Measurements from ENCODE around the gene ALG9.

The ALG9 gene

GRCh38 chr11:111836721-111837120 is 34.7 kb downstream of the ALG9 start:
- Histone ChIP-seq H3K4me1 (ENCODE audit: control insufficient read depth, insufficient read depth, low read length) (no peaks in the 10 kb centered on the region), H3K36me3 (ENCODE audit: control insufficient read depth in 2 of 2, insufficient read depth in 1 of 2, low read length in 2 of 2) (peaks cover 0 to 36% of the 10 kb centered on the region in 2 experiments; a peak in 2 of 3 replicates), H3K4me3 (ENCODE audit: low read depth, low read length) (no peak overlapping the region), H3K27ac (ENCODE audit: extremely low read depth, low read depth, low read length) (no peak overlapping the region), H3K9me3 (ENCODE audit: control insufficient read depth, insufficient read depth, low read depth, low read length) (no peaks in the 10 kb centered on the region)
- ChIA-PET CTCF (no interaction called here), POLR2A (no interaction called here)
- TF ChIP-seq ZNF423 (tag by site-specific recombination; IDR thresholded peaks at IDR 0.05) (no peak), HOXA7 (CRISPR knock-in tag; IDR thresholded peaks at IDR 0.05; ENCODE audit: borderline replicate concordance) (no peak), ZNF529 (tag by site-specific recombination; IDR thresholded peaks at IDR 0.05; ENCODE audit: insufficient replicate concordance) (no peak), ZNF19 (tag by site-specific recombination; IDR thresholded peaks at IDR 0.05; ENCODE audit: low read depth) (no peak), KLF9 (tag by site-specific recombination; IDR thresholded peaks at IDR 0.05; ENCODE audit: low read depth) (no peak), SP3 (tag by site-specific recombination; IDR thresholded peaks at IDR 0.05) (no peak), ZNF677 (tag by site-specific recombination; IDR thresholded peaks at IDR 0.05) (no peak), ZNF404 (tag by site-specific recombination; IDR thresholded peaks at IDR 0.05) (no peak), ZNF626 (tag by site-specific recombination; IDR thresholded peaks at IDR 0.05) (no peak), ZNF112 (tag by site-specific recombination; IDR thresholded peaks at IDR 0.05) (no peak), ZNF48 (tag by site-specific recombination; IDR thresholded peaks at IDR 0.05) (no peak)
- TF ChIP-seq, protein P1, sequence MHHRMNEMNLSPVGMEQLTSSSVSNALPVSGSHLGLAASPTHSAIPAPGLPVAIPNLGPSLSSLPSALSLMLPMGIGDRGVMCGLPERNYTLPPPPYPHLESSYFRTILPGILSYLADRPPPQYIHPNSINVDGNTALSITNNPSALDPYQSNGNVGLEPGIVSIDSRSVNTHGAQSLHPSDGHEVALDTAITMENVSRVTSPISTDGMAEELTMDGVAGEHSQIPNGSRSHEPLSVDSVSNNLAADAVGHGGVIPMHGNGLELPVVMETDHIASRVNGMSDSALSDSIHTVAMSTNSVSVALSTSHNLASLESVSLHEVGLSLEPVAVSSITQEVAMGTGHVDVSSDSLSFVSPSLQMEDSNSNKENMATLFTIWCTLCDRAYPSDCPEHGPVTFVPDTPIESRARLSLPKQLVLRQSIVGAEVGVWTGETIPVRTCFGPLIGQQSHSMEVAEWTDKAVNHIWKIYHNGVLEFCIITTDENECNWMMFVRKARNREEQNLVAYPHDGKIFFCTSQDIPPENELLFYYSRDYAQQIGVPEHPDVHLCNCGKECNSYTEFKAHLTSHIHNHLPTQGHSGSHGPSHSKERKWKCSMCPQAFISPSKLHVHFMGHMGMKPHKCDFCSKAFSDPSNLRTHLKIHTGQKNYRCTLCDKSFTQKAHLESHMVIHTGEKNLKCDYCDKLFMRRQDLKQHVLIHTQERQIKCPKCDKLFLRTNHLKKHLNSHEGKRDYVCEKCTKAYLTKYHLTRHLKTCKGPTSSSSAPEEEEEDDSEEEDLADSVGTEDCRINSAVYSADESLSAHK (tag by site-specific recombination; IDR thresholded peaks at IDR 0.05), result no peak

- TF ChIP-seq PRDM6 (tag by site-specific recombination; IDR thresholded peaks at IDR 0.05), result no peak
- no peak for TF ChIP-seq ZNF112 (tag by site-specific recombination; IDR thresholded peaks at IDR 0.05)
- TF ChIP-seq ZNF2 (tag by site-specific recombination; IDR thresholded peaks at IDR 0.05), result no peak
- no peak for TF ChIP-seq SALL2 (tag by site-specific recombination; IDR thresholded peaks at IDR 0.05; ENCODE audit: borderline replicate concordance)
- TF ChIP-seq YY1 (tag by site-specific recombination; IDR thresholded peaks at IDR 0.05), result no peak
- TF ChIP-seq ZFHX2 (tag by site-specific recombination; conservative IDR thresholded peaks at IDR 0.05), result no peak
- TF ChIP-seq, protein P2, sequence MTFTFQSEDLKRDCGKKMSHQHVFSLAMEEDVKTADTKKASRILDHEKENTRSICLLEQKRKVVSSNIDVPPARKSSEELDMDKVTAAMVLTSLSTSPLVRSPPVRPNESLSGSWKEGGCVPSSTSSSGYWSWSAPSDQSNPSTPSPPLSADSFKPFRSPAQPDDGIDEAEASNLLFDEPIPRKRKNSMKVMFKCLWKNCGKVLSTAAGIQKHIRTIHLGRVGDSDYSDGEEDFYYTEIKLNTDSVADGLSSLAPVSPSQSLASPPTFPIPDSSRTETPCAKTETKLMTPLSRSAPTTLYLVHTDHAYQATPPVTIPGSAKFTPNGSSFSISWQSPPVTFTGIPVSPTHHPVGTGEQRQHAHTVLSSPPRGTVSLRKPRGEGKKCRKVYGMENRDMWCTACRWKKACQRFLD (tag by site-specific recombination; IDR thresholded peaks at IDR 0.05), result no peak
- no peak for TF ChIP-seq ZNF132 (tag by site-specific recombination; IDR thresholded peaks at IDR 0.05; ENCODE audit: borderline replicate concordance)
- no peak for TF ChIP-seq HIC1 (tag by site-specific recombination; IDR thresholded peaks at IDR 0.05)
- no peak for TF ChIP-seq ZFP3 (tag by site-specific recombination; IDR thresholded peaks at IDR 0.05; ENCODE audit: low read depth)
- TF ChIP-seq ZNF184 (tag by site-specific recombination; IDR thresholded peaks at IDR 0.05), result no peak
- TF ChIP-seq KLF7 (tag by site-specific recombination; IDR thresholded peaks at IDR 0.05; ENCODE audit: borderline replicate concordance), result no peak
- H3K4me1 ChIP-seq (ENCODE audit: control insufficient read depth, insufficient read depth, low read length), result no peaks in the 10 kb centered on the region
- ChIA-PET CTCF (no interaction called here), POLR2A (no interaction called here)
- H3K4me3 ChIP-seq (ENCODE audit: low read depth, low read length), result no peak overlapping the region
- no peak overlapping the region for H3K27ac ChIP-seq (ENCODE audit: extremely low read depth, low read depth, low read length)
- H3K9me3 ChIP-seq (ENCODE audit: control insufficient read depth, insufficient read depth, low read depth, low read length), result no peaks in the 10 kb centered on the region
- peaks cover 0 to 39% of the 10 kb centered on the region in 2 experiments; a peak in 1 of 3 replicates for H3K36me3 ChIP-seq (ENCODE audit: control insufficient read depth in 2 of 2, insufficient read depth in 1 of 2, low read length in 2 of 2)
Observed at GRCh38 chr11:111836162-111836561, 35.2 kb downstream of the ALG9 start.

Data from HEK293 (cell line).